ENCODE measurements around the gene ALOX5.
"Not testable (repeated sequence)": the region's sequence is repeated elsewhere in the genome, so short reads cannot be mapped to it uniquely, and the experiment has no call there.

The ALOX5 gene

GRCh38 chr10:45471059-45471458 is 97.0 kb downstream of the ALOX5 start:
- DNase-seq: no peak

GRCh38 chr10:45471531-45472310 is 97.7 kb downstream of the ALOX5 start:
- DNase-seq: no peak

GRCh38 chr10:45473126-45473525 is 99.1 kb downstream of the ALOX5 start:
- DNase-seq: peak; percentile 78

- no peak for DNase-seq
Measured at GRCh38 chr10:45476559-45476958, 102.5 kb downstream of the ALOX5 start.

GRCh38 chr10:45480294-45480693 is 106.3 kb downstream of the ALOX5 start:
- no peak for DNase-seq

DNA sequence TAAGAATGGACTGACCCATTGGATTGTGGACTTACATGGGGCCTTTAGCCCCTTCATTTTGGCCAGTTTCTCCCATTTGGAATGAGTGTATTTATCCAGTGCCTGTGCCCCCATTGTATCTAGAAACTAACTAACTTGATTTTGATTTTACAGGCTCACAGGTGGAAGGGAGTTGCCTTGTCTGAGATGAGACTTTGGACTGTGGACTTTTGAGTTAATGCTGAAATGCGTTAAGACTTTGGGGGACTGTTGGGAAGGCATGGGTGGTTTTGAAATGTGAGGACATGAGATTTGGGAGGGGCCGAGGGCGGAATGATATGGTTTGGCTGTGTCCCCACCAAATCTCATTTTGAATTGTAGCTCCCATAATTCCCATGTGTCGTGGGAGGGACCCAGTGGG is 107.1 kb downstream of the ALOX5 start:
- DNase-seq: not testable (repeated sequence)

- no peak for DNase-seq
Measured at GRCh38 chr10:45483002-45483401, 109.0 kb downstream of the ALOX5 start.

DNA sequence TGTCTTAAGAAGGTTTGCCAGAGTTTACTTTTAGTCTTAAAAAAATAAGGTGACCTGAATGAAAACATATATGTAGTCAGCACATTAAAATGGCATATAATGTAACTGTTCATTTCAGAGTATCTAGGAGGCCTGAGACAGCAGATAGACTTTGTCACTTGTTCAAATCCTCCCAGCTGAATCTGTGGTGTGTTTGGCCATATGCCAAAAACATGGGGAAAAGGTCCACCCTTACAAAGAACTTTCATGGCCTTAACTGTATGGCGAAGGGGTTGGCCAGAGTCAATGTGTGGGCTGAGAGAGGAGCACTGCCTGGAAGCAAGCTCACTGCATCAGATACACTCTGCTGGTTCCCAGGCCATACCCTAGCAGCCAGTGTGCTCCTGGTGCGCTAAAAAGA is 113.7 kb downstream of the ALOX5 start:
- DNase-seq: peak; percentile 35

DNA sequence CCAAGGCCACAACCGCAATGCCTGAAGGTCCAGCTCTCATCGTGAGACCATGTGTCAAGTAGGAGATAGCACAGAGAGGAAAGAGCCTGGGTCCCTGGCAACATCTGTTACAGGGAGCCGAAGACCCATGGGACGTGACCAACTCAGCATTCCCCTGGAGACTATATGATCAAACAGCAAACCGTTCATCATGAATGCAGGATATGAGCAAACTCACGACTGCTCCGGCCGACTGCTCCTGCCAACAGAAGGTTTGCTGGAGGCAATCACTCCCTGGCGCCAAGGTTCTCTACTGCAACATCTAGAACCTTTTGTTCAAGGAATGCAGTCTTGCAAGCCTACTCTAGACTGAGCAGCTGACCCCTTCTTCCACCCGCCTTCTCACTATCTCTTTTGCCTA is 114.3 kb downstream of the ALOX5 start:
- no peak for DNase-seq

DNA sequence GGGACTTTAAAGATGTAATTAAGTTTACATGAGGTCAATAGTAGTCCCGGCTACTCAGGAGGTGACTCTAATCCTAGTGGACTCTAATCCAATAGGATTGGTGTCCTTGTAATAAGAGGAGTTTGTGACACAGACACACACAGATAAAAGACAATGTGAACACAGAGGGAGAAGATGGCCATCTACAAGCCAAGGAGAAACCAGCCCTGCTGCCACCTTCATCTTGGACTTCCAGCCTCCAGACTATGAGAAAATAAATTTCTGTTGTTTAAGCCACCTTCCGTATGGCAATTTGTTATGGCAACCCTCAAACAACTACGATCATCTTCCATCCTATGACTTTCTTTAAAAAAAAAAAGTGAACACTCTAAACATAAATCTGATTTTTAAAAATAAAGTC is 116.3 kb downstream of the ALOX5 start:
- no peak for DNase-seq

DNA sequence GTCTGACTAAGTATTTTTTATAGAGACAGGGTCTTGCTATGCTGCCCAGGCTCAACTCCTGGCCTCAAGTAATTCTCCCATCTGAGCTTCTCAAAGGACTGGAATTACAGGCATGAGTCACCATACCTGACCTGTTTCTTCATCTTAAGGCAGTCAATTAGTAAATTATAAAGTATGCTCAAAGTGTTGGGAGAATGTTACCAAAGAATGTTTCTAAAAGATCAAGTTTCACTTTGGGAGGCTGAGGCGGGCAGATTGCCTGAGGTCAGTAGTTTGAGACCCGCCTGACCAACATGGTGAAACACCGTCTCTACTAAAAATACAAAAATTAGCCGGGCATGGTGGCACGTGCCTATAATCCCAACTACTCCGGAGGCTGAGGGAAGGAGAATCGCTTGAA is 117.0 kb downstream of the ALOX5 start:
- no peak for DNase-seq

Data from hematopoietic multipotent progenitor cell treated with erythropoietin and hydrocortisone succinate and interleukin-3 and kit ligand, for 6 days (in vitro differentiated cells).